Glutamatergic neuron (in vitro differentiated cells): ENCODE data around the gene CLMN. TPM values are rescaled to one million over a fixed set of nuclear protein-coding genes. Genes with fewer than 3 reads are reported as not detected.

Source experiments
- DNase-seq: peaks from one replicate; pipeline ENCODE4 v3.0.0; 2022
- H3K27ac Mint-ChIP-seq: one replicate; pipeline ENCODE4 v1.8.0; 2020; ENCODE audit warnings: mild to moderate bottlenecking, mixed read lengths, inconsistent platforms; ENCODE audit not compliant: unreplicated experiment
- H3K27me3 Mint-ChIP-seq: one replicate; pipeline ENCODE4 v1.8.0; 2020; ENCODE audit warnings: mild to moderate bottlenecking, moderate library complexity, mixed read lengths, inconsistent platforms; ENCODE audit not compliant: unreplicated experiment
- H3K36me3 Mint-ChIP-seq: one replicate; pipeline ENCODE4 v1.8.0; 2020; ENCODE audit warnings: mild to moderate bottlenecking, mixed read lengths, inconsistent platforms; ENCODE audit not compliant: unreplicated experiment
- H3K4me1 Mint-ChIP-seq: one replicate; pipeline ENCODE4 v1.8.0; 2020; ENCODE audit warnings: mild to moderate bottlenecking, low read depth, mixed read lengths, inconsistent platforms; ENCODE audit not compliant: unreplicated experiment
- H3K4me3 Mint-ChIP-seq: one replicate; pipeline ENCODE4 v1.8.0; 2020; ENCODE audit warnings: mild to moderate bottlenecking, mixed read lengths, inconsistent platforms; ENCODE audit not compliant: unreplicated experiment
- H3K9me3 Mint-ChIP-seq: one replicate; pipeline ENCODE4 v1.8.0; 2020; ENCODE audit warnings: mild to moderate bottlenecking, moderate library complexity, mixed read lengths, inconsistent platforms; ENCODE audit not compliant: unreplicated experiment
- CTCF ChIP-seq: fragments of 200-600 bp; sonication (generic); IDR thresholded peaks from one replicate; pipeline ENCODE4 v1.5.0; 2021; ENCODE audit not compliant: partially characterized antibody, unreplicated experiment
- total RNA-seq: library from RNA; stranded (reverse); fragmentation: NEBNext Ultra II Directional; extraction: Animal tissue kit (Norgen Biotek cat#: 25700); gene quantifications from one replicate; pipeline ENCODE4 v1.2.1, GENCODE V29; 2021; ENCODE audit not compliant: unreplicated experiment

Gene CLMN
- total RNA-seq, 1 donor from 2014 or later: 17.6 TPM

- Mint-ChIP-seq H3K36me3 (no peaks in the 10 kb centered on the region), H3K4me3 (no peak overlapping the region), H3K27ac (no peak overlapping the region), H3K4me1 (peaks cover 15% of the 10 kb centered on the region), H3K27me3 (peaks cover 7% of the 10 kb centered on the region), H3K9me3 (peaks cover 10% of the 10 kb centered on the region)
- DNase-seq: no peak
- no peak for TF ChIP-seq CTCF
Measured at GRCh38 chr14:95153866-95154265, 165.8 kb downstream of the CLMN start.

GRCh38 chr14:95151561-95151960 is 168.1 kb downstream of the CLMN start:
- Mint-ChIP-seq H3K9me3 (peaks cover 4% of the 10 kb centered on the region), H3K27me3 (no peaks in the 10 kb centered on the region), H3K4me3 (no peak overlapping the region), H3K4me1 (peaks cover 17% of the 10 kb centered on the region), H3K27ac (no peak overlapping the region), H3K36me3 (no peaks in the 10 kb centered on the region)
- no peak for DNase-seq
- TF ChIP-seq CTCF: no peak

GRCh38 chr14:95150910-95151309 is 168.8 kb downstream of the CLMN start:
- TF ChIP-seq CTCF: no peak
- Mint-ChIP-seq H3K9me3 (peaks cover 2% of the 10 kb centered on the region), H3K27me3 (peaks cover 2% of the 10 kb centered on the region), H3K36me3 (no peaks in the 10 kb centered on the region), H3K4me1 (peaks cover 15% of the 10 kb centered on the region), H3K27ac (no peak overlapping the region), H3K4me3 (no peak overlapping the region)
- no peak for DNase-seq

GRCh38 chr14:95149441-95149840 is 170.3 kb downstream of the CLMN start:
- Mint-ChIP-seq H3K4me1 (peaks cover 6% of the 10 kb centered on the region), H3K9me3 (peaks cover 1% of the 10 kb centered on the region), H3K27ac (no peak overlapping the region), H3K27me3 (peaks cover 2% of the 10 kb centered on the region), H3K36me3 (peaks cover 7% of the 10 kb centered on the region), H3K4me3 (no peak overlapping the region)
- DNase-seq: no peak
- TF ChIP-seq CTCF: no peak

- Mint-ChIP-seq H3K36me3 (peaks cover 7% of the 10 kb centered on the region), H3K27ac (no peak overlapping the region), H3K9me3 (peaks cover 1% of the 10 kb centered on the region), H3K4me3 (no peak overlapping the region), H3K27me3 (peaks cover 2% of the 10 kb centered on the region), H3K4me1 (peaks cover 4% of the 10 kb centered on the region)
- no peak for DNase-seq
- TF ChIP-seq CTCF: no peak
Measured at GRCh38 chr14:95147597-95147996, 172.1 kb downstream of the CLMN start.
